ENCODE data around the gene RNF220. TPM values are rescaled to one million over a fixed set of nuclear protein-coding genes. Genes with fewer than 3 reads are reported as not detected.
A peak's percentile ranks its signal among the peaks of the same experiment; 100 is the strongest.

Gene RNF220
- total RNA-seq, 4 donors from 2014 or later: 22.0 to 94.3 (median 49.4) TPM

GRCh38 chr1:44643721-44644334 is 238.8 kb downstream of the RNF220 start:
- intact Hi-C loops (cut with DNase I; ENCODE audit: low total_unique reads): no loop called here
- Histone ChIP-seq H3K4me3 (no peak overlapping the region), H3K4me1 (peaks cover 0 to 12% of the 10 kb centered on the region in 2 donors), H3K27me3 (no peaks in the 10 kb centered on the region), H3K9me3 (no peaks in the 10 kb centered on the region), H3K27ac (peak overlapping the region in 1 of 2 donors; percentile 5), H3K36me3 (no peaks in the 10 kb centered on the region)
- no peak for TF ChIP-seq CTCF (IDR thresholded peaks at IDR 0.05)
- TF ChIP-seq POLR2A (IDR thresholded peaks at IDR 0.05): no peak
- no peak for DNase-seq

- no peaks in the 10 kb centered on the region for H3K27me3 ChIP-seq
- no peaks in the 10 kb centered on the region for H3K9me3 ChIP-seq
- TF ChIP-seq CTCF (IDR thresholded peaks at IDR 0.05) (no peak), POLR2A (IDR thresholded peaks at IDR 0.05) (no peak)
- intact Hi-C loops (cut with DNase I; ENCODE audit: low total_unique reads): no loop called here
- H3K36me3 ChIP-seq: no peaks in the 10 kb centered on the region
- DNase-seq: no peak
- H3K4me3 ChIP-seq: no peak overlapping the region
- H3K27ac ChIP-seq: peak overlapping the region in 1 of 2 donors; percentile 73
- H3K4me1 ChIP-seq: peaks cover 0 to 12% of the 10 kb centered on the region in 2 donors
These were observed 239.8 kb downstream of the RNF220 start for GRCh38 chr1:44644806-44645205.

- Histone ChIP-seq H3K27ac (peak overlapping the region; percentile 72 to 73), H3K27me3 (no peaks in the 10 kb centered on the region), H3K36me3 (no peaks in the 10 kb centered on the region), H3K9me3 (no peaks in the 10 kb centered on the region), H3K4me1 (peaks cover 0 to 12% of the 10 kb centered on the region in 2 donors), H3K4me3 (no peak overlapping the region)
- intact Hi-C loops (cut with DNase I; ENCODE audit: low total_unique reads): loop anchor here (2.0 kb wide), 1 partner anchor 33 kb away; no protein-coding TSS in a partner anchor
- TF ChIP-seq CTCF (IDR thresholded peaks at IDR 0.05): no peak
- no peak for TF ChIP-seq POLR2A (IDR thresholded peaks at IDR 0.05)
- DNase-seq: peak in 1 of 2 donors; percentile 40
These were observed 240.6 kb downstream of the RNF220 start for GRCh38 chr1:44645476-44646244.

- TF ChIP-seq CTCF (IDR thresholded peaks at IDR 0.05) (no peak), POLR2A (IDR thresholded peaks at IDR 0.05) (no peak)
- H3K9me3 ChIP-seq: no peaks in the 10 kb centered on the region
- peak overlapping the region; percentile 72 to 73 for H3K27ac ChIP-seq
- intact Hi-C loops (cut with DNase I; ENCODE audit: low total_unique reads): loop anchor here (2.0 kb wide), 1 partner anchor 34 kb away; no protein-coding TSS in a partner anchor
- no peaks in the 10 kb centered on the region for H3K36me3 ChIP-seq
- H3K4me3 ChIP-seq: no peak overlapping the region
- peaks cover 0 to 12% of the 10 kb centered on the region in 2 donors for H3K4me1 ChIP-seq
- no peaks in the 10 kb centered on the region for H3K27me3 ChIP-seq
- peak; percentile 60 to 75 for DNase-seq
These were observed 241.4 kb downstream of the RNF220 start for GRCh38 chr1:44646261-44647110.

Data from uterus (tissue), 4 donors.